ENCODE results near the gene FBXW12. TPM values are rescaled to one million over a fixed set of nuclear protein-coding genes. Genes with fewer than 3 reads are reported as not detected.

The FBXW12 gene
- total and polyA plus RNA-seq, 2 of the 8 experiments (the other 6 are each of a cell fraction or from before 2014, with no cell fraction given) = 0.35 to 0.85 TPM

GRCh38 chr3:48394391-48394790 is 22.4 kb downstream of the FBXW12 start:
- Histone ChIP-seq H3K4ac (replicated peaks; ENCODE audit: insufficient read length, low read depth, low read length) (no peak overlapping the region), H4K8ac (ENCODE audit: extremely low read depth, insufficient read depth, low read length) (no peak overlapping the region), H3K56ac (replicated peaks; ENCODE audit: insufficient read length, low read depth, low read length) (no peak overlapping the region), H2BK15ac (ENCODE audit: low read length) (no peak overlapping the region), H2BK12ac (ENCODE audit: low read depth, low read length) (no peak overlapping the region), H2BK120ac (replicated peaks; ENCODE audit: low read depth, low read length) (no peak overlapping the region), H4K5ac (ENCODE audit: insufficient read length, low read depth, low read length) (no peak overlapping the region), H3K4me3 (ENCODE audit: extremely low read depth in 1 of 4, insufficient read depth in 2 of 4, low read depth in 3 of 4, low read length in 4 of 4) (no peak overlapping the region), H3K36me3 (ENCODE audit: control insufficient read depth in 2 of 4, insufficient read depth in 4 of 4, low read length in 3 of 4) (no peaks in the 10 kb centered on the region), H3K9me3 (ENCODE audit: insufficient read depth in 2 of 2, low read depth in 1 of 2, low read length in 1 of 2) (no peaks in the 10 kb centered on the region), H4K20me1 (replicated peaks in 1 of 2; ENCODE audit: control insufficient read depth in 1 of 2, insufficient read depth in 2 of 2, low read length in 2 of 2) (peaks cover 0 to 2% of the 10 kb centered on the region in 2 experiments), H2AFZ (ENCODE audit: low read length) (no peak overlapping the region), H3K27me3 (replicated peaks in 1 of 4; ENCODE audit: control insufficient read depth in 3 of 4, extremely low read depth in 1 of 4, insufficient read depth in 3 of 4, low read length in 3 of 4) (no peaks in the 10 kb centered on the region), H3K79me2 (ENCODE audit: control insufficient read depth in 1 of 2, insufficient read depth in 2 of 2, low read length in 2 of 2) (no peaks in the 10 kb centered on the region), H3K4me2 (ENCODE audit: insufficient read depth in 1 of 2, low read depth in 2 of 2, low read length in 2 of 2) (no peak overlapping the region), H2BK5ac (ENCODE audit: low read depth, low read length) (no peak overlapping the region), H3K27ac (ENCODE audit: low read depth, low read length) (no peak overlapping the region), H3K18ac (ENCODE audit: extremely low read depth, low read length) (no peak overlapping the region), H3K9ac (replicated peaks in 1 of 4; ENCODE audit: extremely low read depth in 1 of 4, low read depth in 3 of 4, low read length in 3 of 4) (no peak overlapping the region), H3K4me1 (replicated peaks in 1 of 4; ENCODE audit: control insufficient read depth in 3 of 4, insufficient read depth in 4 of 4, low read length in 3 of 4) (peaks cover 0 to 7% (median 4%) of the 10 kb centered on the region in 4 experiments; a peak in 3 of 7 replicates), H3K23ac (ENCODE audit: insufficient read length) (no peak overlapping the region), H4K91ac (replicated peaks; ENCODE audit: insufficient read length, low read length) (no peak overlapping the region), H2AK5ac (ENCODE audit: low read depth, low read length) (no peak overlapping the region), H3K23me2 (ENCODE audit: low read depth, low read length) (peaks cover 2% of the 10 kb centered on the region; the same call in 1 of the 2 replicates), H2BK20ac (ENCODE audit: low read length) (no peak overlapping the region), H3K79me1 (ENCODE audit: low read depth, low read length) (no peaks in the 10 kb centered on the region; the same call in 1 of the 2 replicates), H3K14ac (ENCODE audit: insufficient read length) (no peak overlapping the region)
- ChIA-PET CTCF (ENCODE audit: partially characterized antibody) (interaction anchor here (1.5 to 2.3 kb wide), 2 partner anchors 14 to 42 kb away, joined by 4 to 8 read pairs; no protein-coding TSS in a partner anchor), POLR2A (ENCODE audit: partially characterized antibody) (interaction anchor here (0.9 to 1.1 kb wide), 3 partner anchors 8 to 34 kb away, joined by 3 to 4 read pairs (median 3); no protein-coding TSS in a partner anchor)
- no peak for TF ChIP-seq YY1 (IDR thresholded peaks at IDR 0.05; ENCODE audit: low read depth, low read length)
- no peak for TF ChIP-seq SP2 (IDR thresholded peaks at IDR 0.05; ENCODE audit: low read length)
- no peak for TF ChIP-seq CTCF (IDR thresholded peaks at IDR 0.05; ENCODE audit: control extremely low read depth in 1 of 3, insufficient read depth in 1 of 3, low read depth in 1 of 3, low read length in 3 of 3)
- TF ChIP-seq, protein P1, sequence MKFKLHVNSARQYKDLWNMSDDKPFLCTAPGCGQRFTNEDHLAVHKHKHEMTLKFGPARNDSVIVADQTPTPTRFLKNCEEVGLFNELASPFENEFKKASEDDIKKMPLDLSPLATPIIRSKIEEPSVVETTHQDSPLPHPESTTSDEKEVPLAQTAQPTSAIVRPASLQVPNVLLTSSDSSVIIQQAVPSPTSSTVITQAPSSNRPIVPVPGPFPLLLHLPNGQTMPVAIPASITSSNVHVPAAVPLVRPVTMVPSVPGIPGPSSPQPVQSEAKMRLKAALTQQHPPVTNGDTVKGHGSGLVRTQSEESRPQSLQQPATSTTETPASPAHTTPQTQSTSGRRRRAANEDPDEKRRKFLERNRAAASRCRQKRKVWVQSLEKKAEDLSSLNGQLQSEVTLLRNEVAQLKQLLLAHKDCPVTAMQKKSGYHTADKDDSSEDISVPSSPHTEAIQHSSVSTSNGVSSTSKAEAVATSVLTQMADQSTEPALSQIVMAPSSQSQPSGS (IDR thresholded peaks at IDR 0.05; ENCODE audit: low read length) = no peak
- no peak for TF ChIP-seq CREB1 (IDR thresholded peaks at IDR 0.05)
- no peak for TF ChIP-seq BCL11A (IDR thresholded peaks at IDR 0.05; ENCODE audit: low read depth in 2 of 2, low read length in 2 of 2)
- TF ChIP-seq TBP (IDR thresholded peaks at IDR 0.05; ENCODE audit: low read depth, low read length) = no peak
- no peak for TF ChIP-seq TAF1 (IDR thresholded peaks at IDR 0.05; ENCODE audit: low read depth, low read length)
- no peak for TF ChIP-seq JUN (IDR thresholded peaks at IDR 0.05; ENCODE audit: low read depth, low read length)
- no peak for TF ChIP-seq SIRT6 (IDR thresholded peaks at IDR 0.05; ENCODE audit: low read length)
- DNase-seq (ENCODE audit: low read depth in 1 of 2, low spot score in 2 of 2) = no peak
- 90% methylated on average over 2 of the region's 2 CpGs; no CpG with 5 or more reads in 1 of the 2 experiments for WGBS, 2 experiments (ENCODE audit: extremely low coverage in 1 of 2, insufficient coverage in 1 of 2, insufficient read length in 1 of 2, insufficient replicate concordance in 2 of 2, low coverage in 1 of 2, low lambda C conversion rate in 2 of 2, missing lambda C conversion rate in 1 of 2)
- FAIRE-seq = no peak

All from H1 (cell line).